ENCODE results near the gene GRM7. TPM values are rescaled to one million over a fixed set of nuclear protein-coding genes. Genes with fewer than 3 reads are reported as not detected.

The GRM7 gene
- total RNA-seq, 1 experiment from 2014 or later: not detected

GRCh38 chr3:7588236-7588635, 727.3 kb downstream of the GRM7 start:
- BruUV-seq (replicated peaks): no TSS peak
- H3K9me3 ChIP-seq (ENCODE audit: low read length): peaks cover 36% of the 10 kb centered on the region
- no peak overlapping the region for H3K4me3 ChIP-seq (ENCODE audit: low read length)
- no peak overlapping the region for H3K27ac ChIP-seq (ENCODE audit: low read length)
- H2AFZ ChIP-seq (ENCODE audit: low read length): no peak overlapping the region
- TF ChIP-seq EZH2phosphoT487 (IDR thresholded peaks at IDR 0.05; ENCODE audit: borderline replicate concordance, low read length) (no peak), EZH2 (IDR thresholded peaks at IDR 0.05; ENCODE audit: low read length, unreplicated experiment) (no peak)
- TF ChIP-seq, protein P1, sequence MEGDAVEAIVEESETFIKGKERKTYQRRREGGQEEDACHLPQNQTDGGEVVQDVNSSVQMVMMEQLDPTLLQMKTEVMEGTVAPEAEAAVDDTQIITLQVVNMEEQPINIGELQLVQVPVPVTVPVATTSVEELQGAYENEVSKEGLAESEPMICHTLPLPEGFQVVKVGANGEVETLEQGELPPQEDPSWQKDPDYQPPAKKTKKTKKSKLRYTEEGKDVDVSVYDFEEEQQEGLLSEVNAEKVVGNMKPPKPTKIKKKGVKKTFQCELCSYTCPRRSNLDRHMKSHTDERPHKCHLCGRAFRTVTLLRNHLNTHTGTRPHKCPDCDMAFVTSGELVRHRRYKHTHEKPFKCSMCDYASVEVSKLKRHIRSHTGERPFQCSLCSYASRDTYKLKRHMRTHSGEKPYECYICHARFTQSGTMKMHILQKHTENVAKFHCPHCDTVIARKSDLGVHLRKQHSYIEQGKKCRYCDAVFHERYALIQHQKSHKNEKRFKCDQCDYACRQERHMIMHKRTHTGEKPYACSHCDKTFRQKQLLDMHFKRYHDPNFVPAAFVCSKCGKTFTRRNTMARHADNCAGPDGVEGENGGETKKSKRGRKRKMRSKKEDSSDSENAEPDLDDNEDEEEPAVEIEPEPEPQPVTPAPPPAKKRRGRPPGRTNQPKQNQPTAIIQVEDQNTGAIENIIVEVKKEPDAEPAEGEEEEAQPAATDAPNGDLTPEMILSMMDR (conservative IDR thresholded peaks at IDR 0.05; ENCODE audit: low read depth, low read length): no peak
- CTCF ChIA-PET: no interaction called here
- intact Hi-C loops (cut with micrococcal nuclease): no loop called here
- DNase-seq (no peak), ATAC-seq (no peak)
- POLR2A ChIA-PET (ENCODE audit: unreplicated experiment): no interaction called here
- no peaks in the 10 kb centered on the region for H3K4me1 ChIP-seq (ENCODE audit: insufficient read depth, low read length)
- no peak overlapping the region for H3K4me2 ChIP-seq (ENCODE audit: low read length)
- H3K9me2 ChIP-seq (replicated peaks; ENCODE audit: low read length): no peaks in the 10 kb centered on the region
- no peaks in the 10 kb centered on the region for H3K79me2 ChIP-seq (ENCODE audit: low read length)
- no peaks in the 10 kb centered on the region for H3K36me3 ChIP-seq (ENCODE audit: low read depth, low read length)
- H4K20me1 ChIP-seq (ENCODE audit: low read length): no peaks in the 10 kb centered on the region
- H3K9ac ChIP-seq (ENCODE audit: low read length): no peak overlapping the region
- H3F3A ChIP-seq (ENCODE audit: low read length, unreplicated experiment): no peaks in the 10 kb centered on the region
- no peaks in the 10 kb centered on the region for H3K27me3 ChIP-seq (ENCODE audit: low read length)

DNA sequence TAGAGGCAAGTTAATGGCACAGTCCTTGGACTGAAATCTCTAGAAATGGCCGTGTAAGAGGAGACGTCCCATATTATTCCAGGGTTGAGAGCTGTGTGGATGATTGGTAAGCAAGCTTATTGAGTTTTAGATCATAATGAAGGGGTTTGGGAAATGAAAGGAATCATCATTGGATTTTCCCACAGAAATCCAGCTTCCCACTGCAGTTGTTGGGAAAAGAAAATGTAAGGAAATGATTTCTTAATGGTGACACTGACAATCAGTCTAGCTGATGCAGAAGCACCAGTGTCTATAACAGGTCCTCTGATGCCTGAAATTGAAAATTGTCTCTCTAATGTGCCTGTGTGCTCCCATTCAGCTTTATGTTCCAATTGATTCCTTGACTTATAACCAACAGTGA, 728.6 kb downstream of the GRM7 start:
- no peak overlapping the region for H3K4me3 ChIP-seq (ENCODE audit: low read length)
- ChIA-PET CTCF (no interaction called here), POLR2A (ENCODE audit: unreplicated experiment) (no interaction called here)
- no peaks in the 10 kb centered on the region for H3K9me2 ChIP-seq (replicated peaks; ENCODE audit: low read length)
- H3K9ac ChIP-seq (ENCODE audit: low read length): no peak overlapping the region
- H3F3A ChIP-seq (ENCODE audit: low read length, unreplicated experiment): no peaks in the 10 kb centered on the region
- H3K27ac ChIP-seq (ENCODE audit: low read length): no peak overlapping the region
- no peaks in the 10 kb centered on the region for H3K27me3 ChIP-seq (ENCODE audit: low read length)
- intact Hi-C loops (cut with micrococcal nuclease): no loop called here
- DNase-seq: no peak
- no peak for ATAC-seq
- no peaks in the 10 kb centered on the region for H4K20me1 ChIP-seq (ENCODE audit: low read length)
- no peaks in the 10 kb centered on the region for H3K79me2 ChIP-seq (ENCODE audit: low read length)
- no peaks in the 10 kb centered on the region for H3K36me3 ChIP-seq (ENCODE audit: low read depth, low read length)
- H3K4me1 ChIP-seq (ENCODE audit: insufficient read depth, low read length): no peaks in the 10 kb centered on the region
- no peak overlapping the region for H3K4me2 ChIP-seq (ENCODE audit: low read length)
- no TSS peak for BruUV-seq (replicated peaks)
- H2AFZ ChIP-seq (ENCODE audit: low read length): no peak overlapping the region
- TF ChIP-seq EZH2 (IDR thresholded peaks at IDR 0.05; ENCODE audit: low read length, unreplicated experiment) (no peak), EZH2phosphoT487 (IDR thresholded peaks at IDR 0.05; ENCODE audit: borderline replicate concordance, low read length) (no peak)
- TF ChIP-seq, protein P1 (conservative IDR thresholded peaks at IDR 0.05; ENCODE audit: low read depth, low read length): no peak
- H3K9me3 ChIP-seq (ENCODE audit: low read length): peaks cover 28% of the 10 kb centered on the region; the same call in 1 of the 2 replicates

DNA sequence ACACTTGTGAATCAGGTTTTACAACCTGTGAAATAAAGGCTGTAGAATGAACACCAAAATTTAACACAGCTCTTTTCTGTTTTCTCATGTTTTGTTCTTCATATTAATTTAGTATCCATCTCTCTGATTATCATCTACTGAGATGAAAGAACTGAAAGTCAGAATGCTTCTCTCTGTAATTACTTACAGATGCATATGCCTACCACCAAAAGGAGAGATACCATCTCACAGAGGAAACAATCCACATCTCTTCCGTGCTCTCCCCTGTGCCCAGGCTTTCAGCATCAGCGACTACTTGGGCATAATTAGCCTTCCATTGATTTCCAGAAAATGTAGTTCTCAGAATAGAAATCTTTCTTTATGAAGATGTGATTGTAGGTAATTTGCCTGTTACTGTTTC, 741.4 kb downstream of the GRM7 start:
- Histone ChIP-seq H3K27ac (ENCODE audit: low read length) (no peak overlapping the region), H3K36me3 (ENCODE audit: low read depth, low read length) (no peaks in the 10 kb centered on the region), H3K79me2 (ENCODE audit: low read length) (no peaks in the 10 kb centered on the region), H3K4me3 (ENCODE audit: low read length) (no peak overlapping the region), H3K9me3 (ENCODE audit: low read length) (peaks cover 15% of the 10 kb centered on the region; the same call in 1 of the 2 replicates), H4K20me1 (ENCODE audit: low read length) (no peaks in the 10 kb centered on the region), H3K4me2 (ENCODE audit: low read length) (no peak overlapping the region), H3F3A (ENCODE audit: low read length, unreplicated experiment) (no peaks in the 10 kb centered on the region), H3K9me2 (replicated peaks; ENCODE audit: low read length) (no peaks in the 10 kb centered on the region), H3K27me3 (ENCODE audit: low read length) (no peaks in the 10 kb centered on the region), H2AFZ (ENCODE audit: low read length) (no peak overlapping the region), H3K9ac (ENCODE audit: low read length) (no peak overlapping the region), H3K4me1 (ENCODE audit: insufficient read depth, low read length) (no peaks in the 10 kb centered on the region)
- TF ChIP-seq, protein P1 (conservative IDR thresholded peaks at IDR 0.05; ENCODE audit: low read depth, low read length): no peak
- TF ChIP-seq EZH2 (IDR thresholded peaks at IDR 0.05; ENCODE audit: low read length, unreplicated experiment): no peak
- TF ChIP-seq EZH2phosphoT487 (IDR thresholded peaks at IDR 0.05; ENCODE audit: borderline replicate concordance, low read length): no peak
- ChIA-PET CTCF (no interaction called here), POLR2A (ENCODE audit: unreplicated experiment) (no interaction called here)
- DNase-seq: no peak
- no peak for ATAC-seq
- BruUV-seq (replicated peaks): no TSS peak
- intact Hi-C loops (cut with micrococcal nuclease): no loop called here

Measured in PC-3 (cell line).